ENCODE data around the gene KIAA0232.

The KIAA0232 gene

GRCh38 chr4:6920171-6920570, 137.6 kb downstream of the KIAA0232 start:
- DNase-seq (ENCODE audit: low spot score), result no peak

- DNase-seq (ENCODE audit: low spot score), result no peak
Measured at GRCh38 chr4:6923507-6923906, 141.0 kb downstream of the KIAA0232 start.

- no peak for DNase-seq (ENCODE audit: low spot score)
Measured at GRCh38 chr4:6924361-6924779, 141.8 kb downstream of the KIAA0232 start.

GRCh38 chr4:6925357-6925836, 142.9 kb downstream of the KIAA0232 start:
- DNase-seq (ENCODE audit: low spot score), result no peak

- peak; percentile 37 for DNase-seq (ENCODE audit: low spot score)
Measured at GRCh38 chr4:6926081-6926480, 143.6 kb downstream of the KIAA0232 start.

GRCh38 chr4:6926681-6927478, 144.4 kb downstream of the KIAA0232 start:
- DNase-seq (ENCODE audit: low spot score), result peak; percentile 66

- DNase-seq (ENCODE audit: low spot score), result no peak
Measured at GRCh38 chr4:6928081-6928480, 145.6 kb downstream of the KIAA0232 start.

GRCh38 chr4:6929339-6929811, 146.8 kb downstream of the KIAA0232 start:
- no peak for DNase-seq (ENCODE audit: low spot score)

GRCh38 chr4:6929812-6930464, 147.4 kb downstream of the KIAA0232 start:
- no peak for DNase-seq (ENCODE audit: low spot score)

GRCh38 chr4:6932475-6932874, 149.9 kb downstream of the KIAA0232 start:
- no peak for DNase-seq (ENCODE audit: low spot score)

GRCh38 chr4:6932918-6933317, 150.4 kb downstream of the KIAA0232 start:
- no peak for DNase-seq (ENCODE audit: low spot score)

All from CD4-positive, alpha-beta T cell treated with Interleukin-2 at 100 ng/mL for 4 hours (primary cell).